Left lung (tissue), 10 donors: ENCODE results near the gene PLSCR5. TPM values are rescaled to one million over a fixed set of nuclear protein-coding genes. Genes with fewer than 3 reads are reported as not detected.
A peak's percentile ranks its signal among the peaks of the same experiment; 100 is the strongest.

Source experiments
- ATAC-seq: fragments of 200-7000 bp; cut with Tn5 transposase; one replicate; pipeline ENCODE4 v1.9.1; 2020; ENCODE audit warnings: moderate library complexity
- DNase-seq, 4 donors: peaks; one replicate each; pipeline ENCODE4 v3.0.0-alpha.2; 2013 to 2020
- H3K27ac ChIP-seq, 2 donors: fragments of 200-600 bp; sonication (generic) in 1 of 2; one replicate each; pipeline versions ENCODE4 v1.5.0 to v1.8.0; 2020 to 2021
- H3K27me3 ChIP-seq, 2 donors: fragments of 200-600 bp; sonication (generic) in 1 of 2; one replicate each; pipeline versions ENCODE4 v1.5.0 to v1.8.0; 2020 to 2021
- H3K36me3 ChIP-seq, 2 donors: fragments of 200-600 bp; sonication (generic) in 1 of 2; one replicate each; pipeline versions ENCODE4 v1.5.0 to v1.8.0; 2020 to 2021
- H3K4me1 ChIP-seq, 2 donors: fragments of 200-600 bp; one replicate each; pipeline ENCODE4 v1.8.0; 2021
- H3K4me3 ChIP-seq, 2 donors: fragments of 200-600 bp; sonication (generic) in 1 of 2; one replicate each; pipeline versions ENCODE4 v1.5.0 to v1.8.0; 2020 to 2021; ENCODE audit warnings: mild to moderate bottlenecking in 1 of 2
- H3K9me3 ChIP-seq, 2 donors: fragments of 200-600 bp; sonication (generic) in 1 of 2; one replicate each; pipeline versions ENCODE4 v1.5.0 to v1.8.0; 2020 to 2021
- intact Hi-C, 2 donors: fragments of 100-400 bp; cut with DNase I; formaldehyde crosslinking; loops; one replicate each; pipeline versions ENCODE4 v1.11.2 to v1.14.2; 2022
- polyA plus RNA-seq, 6 donors: library from polyadenylated mRNA; unstranded; fragments of 120-200 nt; gene quantifications; one replicate each; pipeline ENCODE4 v1.2.1, GENCODE V29; 2013; ENCODE audit not compliant: insufficient read length in 6 of 6
- total RNA-seq, 2 donors: library from RNA; stranded (reverse); fragmentation: NEBNext Ultra II Directional; extraction: Animal tissue kit (Norgen Biotek cat#: 25700); gene quantifications; one replicate each; pipeline ENCODE4 v1.2.1, GENCODE V29; 2021
- TF ChIP-seq, protein P1 (sequence below), 2 donors: fragments of 200-600 bp; sonication (generic) in 1 of 2; IDR thresholded peaks; one replicate each; pipeline versions ENCODE4 v1.5.0 to v1.8.0; 2021; ENCODE audit warnings: antibody characterized with exemption in 2 of 2
- donor health status: DM: no; HTN: yes; CAD: no.
- donor health status: DM: no; HTN: no; CAD: no.

The PLSCR5 gene
- total and polyA plus RNA-seq, 8 donors: 0.10 TPM; not detected in 7

DNA sequence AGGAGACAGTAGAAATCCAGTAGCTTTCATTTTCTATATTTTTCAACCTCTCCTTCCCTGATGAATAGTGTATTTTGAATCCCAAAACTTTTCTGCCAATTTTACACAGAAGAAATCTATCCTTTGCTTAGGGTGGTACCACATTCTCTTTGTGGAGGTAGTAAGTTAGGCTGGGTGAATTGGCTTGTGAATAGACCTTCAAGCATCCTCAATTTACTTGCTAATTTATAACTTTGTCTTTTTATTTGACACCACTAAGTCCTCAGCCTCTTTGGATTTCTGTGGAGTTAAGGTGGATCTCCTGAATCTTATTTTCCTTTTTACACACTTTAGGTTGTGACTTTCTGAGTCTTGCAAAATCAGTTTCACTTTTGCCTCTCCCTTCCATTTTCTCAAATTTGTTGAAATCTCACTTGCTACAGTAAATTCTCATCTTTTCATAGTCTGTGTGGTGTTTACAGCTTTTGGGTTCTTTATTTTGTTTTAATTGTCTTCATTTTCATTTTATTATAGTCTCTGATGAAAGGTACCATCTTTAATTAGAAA is 55.0 kb downstream of the PLSCR5 start:
- no peaks in the 10 kb centered on the region for H3K36me3 ChIP-seq
- H3K9me3 ChIP-seq: no peaks in the 10 kb centered on the region
- H3K27ac ChIP-seq: peak overlapping the region in 1 of 2 donors; percentile 40
- TF ChIP-seq, protein P1, sequence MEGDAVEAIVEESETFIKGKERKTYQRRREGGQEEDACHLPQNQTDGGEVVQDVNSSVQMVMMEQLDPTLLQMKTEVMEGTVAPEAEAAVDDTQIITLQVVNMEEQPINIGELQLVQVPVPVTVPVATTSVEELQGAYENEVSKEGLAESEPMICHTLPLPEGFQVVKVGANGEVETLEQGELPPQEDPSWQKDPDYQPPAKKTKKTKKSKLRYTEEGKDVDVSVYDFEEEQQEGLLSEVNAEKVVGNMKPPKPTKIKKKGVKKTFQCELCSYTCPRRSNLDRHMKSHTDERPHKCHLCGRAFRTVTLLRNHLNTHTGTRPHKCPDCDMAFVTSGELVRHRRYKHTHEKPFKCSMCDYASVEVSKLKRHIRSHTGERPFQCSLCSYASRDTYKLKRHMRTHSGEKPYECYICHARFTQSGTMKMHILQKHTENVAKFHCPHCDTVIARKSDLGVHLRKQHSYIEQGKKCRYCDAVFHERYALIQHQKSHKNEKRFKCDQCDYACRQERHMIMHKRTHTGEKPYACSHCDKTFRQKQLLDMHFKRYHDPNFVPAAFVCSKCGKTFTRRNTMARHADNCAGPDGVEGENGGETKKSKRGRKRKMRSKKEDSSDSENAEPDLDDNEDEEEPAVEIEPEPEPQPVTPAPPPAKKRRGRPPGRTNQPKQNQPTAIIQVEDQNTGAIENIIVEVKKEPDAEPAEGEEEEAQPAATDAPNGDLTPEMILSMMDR (IDR thresholded peaks at IDR 0.05): no peak
- intact Hi-C loops: no loop called here
- ATAC-seq (no peak), DNase-seq (no peak)
- H3K27me3 ChIP-seq: no peaks in the 10 kb centered on the region
- no peak overlapping the region for H3K4me3 ChIP-seq
- peaks cover 0 to 32% of the 10 kb centered on the region in 2 donors for H3K4me1 ChIP-seq

DNA sequence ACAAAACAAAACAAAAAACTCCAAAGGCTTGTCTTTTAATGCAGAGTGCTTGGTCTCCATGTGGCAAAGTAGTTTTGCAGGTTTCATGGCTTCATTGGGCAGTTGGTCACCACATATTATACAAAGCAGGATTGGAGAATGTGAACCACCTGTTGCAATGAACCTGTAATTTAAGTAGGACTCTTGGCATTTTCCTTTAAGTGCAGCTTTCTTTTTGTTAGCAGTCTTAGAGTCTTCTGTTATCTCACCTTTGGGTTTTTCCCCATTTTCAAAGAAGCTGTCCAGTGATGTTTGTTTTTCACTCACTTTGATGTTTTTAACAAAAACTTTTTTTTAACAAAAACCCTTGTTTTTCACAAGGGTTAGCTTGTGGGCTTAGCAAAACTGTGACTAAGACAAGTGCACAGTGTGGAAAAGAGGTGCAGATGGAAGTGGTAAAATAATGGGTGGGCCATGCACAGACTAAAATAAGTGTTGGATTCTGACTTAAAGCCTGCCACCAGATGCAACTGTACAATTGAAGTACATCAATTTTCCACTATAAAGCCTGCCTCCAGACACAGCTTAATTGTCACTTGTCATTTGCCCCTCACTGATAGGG is 57.8 kb downstream of the PLSCR5 start:
- DNase-seq: no peak
- Histone ChIP-seq H3K4me1 (peaks cover 6 to 36% of the 10 kb centered on the region in 2 donors), H3K27me3 (no peaks in the 10 kb centered on the region), H3K36me3 (no peaks in the 10 kb centered on the region), H3K27ac (no peak overlapping the region), H3K9me3 (no peaks in the 10 kb centered on the region), H3K4me3 (no peak overlapping the region)
- ATAC-seq: no peak
- TF ChIP-seq, protein P1 (IDR thresholded peaks at IDR 0.05): no peak
- intact Hi-C loops: no loop called here

DNA sequence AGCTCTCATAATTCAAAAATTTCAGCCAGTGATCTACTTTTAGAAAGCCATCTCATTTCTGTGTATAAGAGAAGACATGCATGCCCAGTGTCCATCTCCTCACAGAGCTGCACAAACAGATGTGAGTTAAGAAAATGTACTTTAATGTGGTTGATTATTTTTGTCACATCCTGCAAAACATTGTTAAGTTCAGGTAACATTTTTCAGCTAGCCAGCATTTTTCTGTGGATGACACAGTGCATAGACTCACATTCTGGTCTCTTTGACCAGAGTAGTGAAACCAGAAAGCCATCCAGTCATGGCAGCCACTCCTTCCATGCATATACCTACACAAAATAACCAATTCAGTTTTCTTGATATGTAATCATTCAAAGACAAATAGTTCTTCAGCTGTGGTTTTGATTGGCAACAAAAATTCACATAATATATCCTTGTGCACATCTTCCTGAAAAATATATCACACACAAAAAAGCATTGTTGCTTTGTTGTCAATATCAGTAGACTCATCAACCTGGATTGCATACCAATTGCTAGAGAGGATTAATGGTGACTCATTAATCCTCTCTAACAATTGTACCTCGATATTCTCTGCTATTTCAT is 58.7 kb downstream of the PLSCR5 start:
- intact Hi-C loops: no loop called here
- no peak overlapping the region for H3K4me3 ChIP-seq

GRCh38 chr3:146544929-146545528 is 60.1 kb downstream of the PLSCR5 start:
- H3K27me3 ChIP-seq: no peaks in the 10 kb centered on the region
- no peaks in the 10 kb centered on the region for H3K9me3 ChIP-seq
- DNase-seq (no peak), ATAC-seq (no peak)
- H3K36me3 ChIP-seq: no peaks in the 10 kb centered on the region
- H3K4me1 ChIP-seq: peaks cover 18 to 44% of the 10 kb centered on the region in 2 donors
- intact Hi-C loops: no loop called here
- peak overlapping the region; percentile 66 to 83 for H3K4me3 ChIP-seq
- H3K27ac ChIP-seq: peak overlapping the region; percentile 95 to 100
- TF ChIP-seq, protein P1 (IDR thresholded peaks at IDR 0.05): no peak

More for the DNA sequence above, 58.7 kb downstream of the PLSCR5 start:
- DNase-seq (no peak), ATAC-seq (no peak)
- no peak overlapping the region for H3K27ac ChIP-seq
- H3K4me1 ChIP-seq: peaks cover 10 to 44% of the 10 kb centered on the region in 2 donors
- TF ChIP-seq, protein P1 (IDR thresholded peaks at IDR 0.05): no peak
- no peaks in the 10 kb centered on the region for H3K27me3 ChIP-seq
- H3K9me3 ChIP-seq: no peaks in the 10 kb centered on the region
- H3K36me3 ChIP-seq: no peaks in the 10 kb centered on the region
